ENCODE results near the gene KIF23.

GRCh38 chr15:69405110-69405509 lies 9.0 kb upstream of the KIF23 start:
- TF ChIP-seq CTCF (IDR thresholded peaks at IDR 0.05; ENCODE audit: borderline replicate concordance, extremely low read depth, low read length, poor library complexity, severe bottlenecking) (no peak), EZH2 (IDR thresholded peaks at IDR 0.05; ENCODE audit: borderline replicate concordance, low read depth, low read length, severe bottlenecking) (no peak)
